Measurements from ENCODE around the gene POLL.

POLL gene

DNA sequence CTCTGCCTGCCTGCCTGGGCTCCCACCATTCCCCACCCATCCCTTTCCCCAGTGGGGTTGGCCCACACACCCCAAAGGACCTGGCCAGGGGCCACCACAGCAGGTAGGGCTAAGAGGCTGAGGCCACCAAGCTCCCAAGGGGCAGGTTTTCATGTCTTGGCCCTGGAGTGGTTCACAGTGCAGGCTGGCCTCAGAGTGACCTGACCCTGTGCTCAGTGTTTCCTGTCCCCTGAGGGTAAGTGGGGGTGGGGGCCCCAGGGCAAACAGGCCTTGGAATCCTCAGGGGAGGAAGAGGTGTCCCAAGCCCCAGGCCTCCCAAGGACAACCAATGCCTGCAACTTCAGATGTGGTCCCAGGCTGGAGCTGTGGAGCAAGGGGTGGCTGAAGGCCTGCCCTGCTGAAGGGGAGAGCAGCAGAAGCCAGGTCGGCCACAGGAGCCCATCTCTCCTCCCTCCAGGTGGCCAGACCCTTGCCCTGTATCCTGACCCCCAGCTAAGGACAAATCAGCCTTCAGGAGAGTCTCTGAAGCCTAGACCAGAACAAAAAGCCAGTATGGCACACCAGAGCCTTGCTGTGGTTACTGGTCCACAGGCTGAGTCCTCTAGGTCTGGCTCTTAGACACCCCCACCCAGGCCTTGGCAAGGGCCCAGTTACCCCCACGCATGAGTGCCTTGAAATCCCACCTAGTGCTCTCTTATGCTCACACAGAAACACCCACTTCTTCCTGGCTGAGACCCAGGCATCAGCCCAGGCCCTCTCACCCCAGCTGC, 27.6 kb downstream of the POLL start:
- Histone ChIP-seq H3K36me3 (ENCODE audit: control insufficient read depth, insufficient read depth, low read length) (no peaks in the 10 kb centered on the region), H3K4me1 (ENCODE audit: control insufficient read depth, insufficient read depth, low read length) (no peaks in the 10 kb centered on the region), H3K27ac (ENCODE audit: insufficient read depth, low read depth, low read length, poor library complexity, severe bottlenecking) (no peak overlapping the region), H3K4me3 (ENCODE audit: insufficient read depth, low read depth, low read length) (no peak overlapping the region), H3K27me3 (ENCODE audit: control insufficient read depth, insufficient read depth, low read length, poor library complexity, severe bottlenecking) (peaks cover 2% of the 10 kb centered on the region), H3K9me3 (ENCODE audit: control insufficient read depth, low read length) (no peaks in the 10 kb centered on the region)
- WGBS, 2 experiments: 82 to 89% methylated on average over 2 of the region's 2 CpGs

DNA sequence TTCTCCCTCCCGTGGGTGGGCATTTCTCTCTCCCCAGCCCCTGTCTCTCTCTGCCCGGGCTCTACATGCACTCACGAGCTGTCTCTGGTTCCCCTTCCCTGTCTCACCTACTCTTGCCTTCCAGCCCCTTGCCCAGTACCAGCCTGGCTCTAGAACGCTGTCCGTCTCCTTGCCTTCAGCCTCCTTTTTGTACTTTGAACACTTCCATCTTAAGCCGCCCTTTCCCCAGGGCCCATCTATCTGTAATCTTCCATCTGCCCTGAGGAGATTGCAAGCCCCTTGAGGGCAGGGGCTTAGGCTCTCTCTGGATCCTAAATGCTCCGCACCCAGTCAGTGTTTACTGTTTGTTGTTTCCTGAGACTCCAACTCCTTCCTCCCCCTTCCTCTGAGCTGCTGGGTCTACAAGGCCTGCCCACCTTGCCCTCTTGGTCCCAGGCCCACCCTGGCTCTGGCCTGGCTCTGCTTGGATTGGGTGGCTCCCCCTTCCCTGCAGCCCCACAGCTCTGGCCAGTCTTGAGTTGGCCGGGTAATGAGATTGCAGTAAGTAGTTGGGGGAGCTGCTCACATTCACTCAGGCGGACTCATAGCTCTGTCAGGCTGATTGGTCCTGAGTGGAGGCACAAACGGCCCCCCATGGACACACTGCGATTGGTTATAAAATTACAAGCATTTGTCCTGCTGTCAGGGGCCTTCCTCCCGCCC, 28.3 kb downstream of the POLL start:
- no peaks in the 10 kb centered on the region for H3K4me1 ChIP-seq (ENCODE audit: control insufficient read depth, insufficient read depth, low read length)
- H3K27ac ChIP-seq (ENCODE audit: insufficient read depth, low read depth, low read length, poor library complexity, severe bottlenecking): no peak overlapping the region
- WGBS, 2 experiments: 89 to 93% methylated on average over 12 of the region's 12 CpGs
- no peaks in the 10 kb centered on the region for H3K36me3 ChIP-seq (ENCODE audit: control insufficient read depth, insufficient read depth, low read length)
- no peaks in the 10 kb centered on the region for H3K9me3 ChIP-seq (ENCODE audit: control insufficient read depth, low read length)
- no peak overlapping the region for H3K4me3 ChIP-seq (ENCODE audit: insufficient read depth, low read depth, low read length)
- no peaks in the 10 kb centered on the region for H3K27me3 ChIP-seq (ENCODE audit: control insufficient read depth, insufficient read depth, low read length, poor library complexity, severe bottlenecking)

DNA sequence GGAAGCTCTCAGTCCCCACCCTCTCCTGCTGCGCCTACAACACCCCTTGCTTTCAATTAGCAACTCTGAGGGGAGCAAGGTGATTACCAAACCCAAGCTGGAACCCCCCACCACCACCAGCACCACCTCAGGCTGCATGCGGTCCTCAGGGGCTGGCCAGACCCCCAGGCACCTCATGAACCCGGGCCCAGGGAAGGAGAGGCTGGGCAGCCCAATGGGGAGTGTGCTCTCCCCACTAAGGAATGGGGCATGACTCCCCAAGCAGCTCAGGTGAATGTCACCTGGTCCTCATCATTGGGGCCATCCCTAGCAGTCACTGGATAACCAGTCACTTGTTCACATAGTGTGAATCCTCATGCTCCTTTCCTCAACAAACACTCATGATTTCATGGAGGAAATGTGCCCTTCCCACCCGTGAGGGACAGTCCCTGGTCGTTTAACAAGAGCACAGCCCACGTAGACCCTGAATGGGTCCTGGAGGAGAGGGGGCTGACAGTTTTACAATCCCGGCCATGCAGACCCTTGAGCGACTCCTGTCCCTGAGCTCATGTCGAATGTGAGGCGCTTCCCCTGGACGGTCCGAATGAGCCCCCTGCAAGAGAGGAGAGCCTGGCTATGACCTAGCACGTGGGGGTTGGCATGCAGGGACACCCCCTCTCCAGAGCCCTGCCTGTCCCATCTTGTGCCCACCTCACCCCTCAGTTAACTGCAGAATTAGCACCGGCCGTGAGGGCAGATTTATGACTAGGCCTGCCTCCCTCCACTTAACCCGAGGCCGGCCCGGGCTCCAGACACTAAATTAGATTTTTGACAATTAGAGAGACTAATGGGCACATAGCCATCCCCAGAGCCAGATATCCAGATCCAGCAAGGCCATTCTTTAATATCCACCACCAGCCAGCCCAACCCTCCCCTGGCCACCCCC, 29.1 kb downstream of the POLL start:
- WGBS, 2 experiments: 92 to 93% methylated on average over 18 of the region's 18 CpGs

GRCh38 chr10:101558204-101558603, 29.9 kb downstream of the POLL start:
- WGBS, 2 experiments: 85 to 86% methylated on average over 2 of the region's 2 CpGs

More for the DNA sequence above, 29.1 kb downstream of the POLL start:
- Histone ChIP-seq H3K9me3 (ENCODE audit: control insufficient read depth, low read length) (no peaks in the 10 kb centered on the region), H3K27ac (ENCODE audit: insufficient read depth, low read depth, low read length, poor library complexity, severe bottlenecking) (no peak overlapping the region), H3K4me3 (ENCODE audit: insufficient read depth, low read depth, low read length) (no peak overlapping the region), H3K27me3 (ENCODE audit: control insufficient read depth, insufficient read depth, low read length, poor library complexity, severe bottlenecking) (no peaks in the 10 kb centered on the region), H3K4me1 (ENCODE audit: control insufficient read depth, insufficient read depth, low read length) (no peaks in the 10 kb centered on the region), H3K36me3 (ENCODE audit: control insufficient read depth, insufficient read depth, low read length) (no peaks in the 10 kb centered on the region)

GRCh38 chr10:101557541-101557940, 30.5 kb downstream of the POLL start:
- H3K4me1 ChIP-seq (ENCODE audit: control insufficient read depth, insufficient read depth, low read length): no peaks in the 10 kb centered on the region

More at GRCh38 chr10:101558204-101558603, 29.9 kb downstream of the POLL start:
- Histone ChIP-seq H3K27ac (ENCODE audit: insufficient read depth, low read depth, low read length, poor library complexity, severe bottlenecking) (no peak overlapping the region), H3K4me1 (ENCODE audit: control insufficient read depth, insufficient read depth, low read length) (no peaks in the 10 kb centered on the region), H3K27me3 (ENCODE audit: control insufficient read depth, insufficient read depth, low read length, poor library complexity, severe bottlenecking) (no peaks in the 10 kb centered on the region), H3K36me3 (ENCODE audit: control insufficient read depth, insufficient read depth, low read length) (no peaks in the 10 kb centered on the region), H3K4me3 (ENCODE audit: insufficient read depth, low read depth, low read length) (no peak overlapping the region), H3K9me3 (ENCODE audit: control insufficient read depth, low read length) (no peaks in the 10 kb centered on the region)

GRCh38 chr10:101552442-101552841, 35.6 kb downstream of the POLL start:
- no peak overlapping the region for H3K4me3 ChIP-seq (ENCODE audit: insufficient read depth, low read depth, low read length)
- no peak overlapping the region for H3K27ac ChIP-seq (ENCODE audit: insufficient read depth, low read depth, low read length, poor library complexity, severe bottlenecking)
- no peaks in the 10 kb centered on the region for H3K36me3 ChIP-seq (ENCODE audit: control insufficient read depth, insufficient read depth, low read length)
- H3K4me1 ChIP-seq (ENCODE audit: control insufficient read depth, insufficient read depth, low read length): no peaks in the 10 kb centered on the region
- H3K27me3 ChIP-seq (ENCODE audit: control insufficient read depth, insufficient read depth, low read length, poor library complexity, severe bottlenecking): no peaks in the 10 kb centered on the region
- no peaks in the 10 kb centered on the region for H3K9me3 ChIP-seq (ENCODE audit: control insufficient read depth, low read length)
- 94 to 95% methylated on average over 3 of the region's 3 CpGs for WGBS, 2 experiments

More at GRCh38 chr10:101557541-101557940, 30.5 kb downstream of the POLL start:
- WGBS, 2 experiments: 93 to 95% methylated on average over 2 of the region's 2 CpGs
- Histone ChIP-seq H3K9me3 (ENCODE audit: control insufficient read depth, low read length) (no peaks in the 10 kb centered on the region), H3K4me3 (ENCODE audit: insufficient read depth, low read depth, low read length) (no peak overlapping the region), H3K36me3 (ENCODE audit: control insufficient read depth, insufficient read depth, low read length) (no peaks in the 10 kb centered on the region), H3K27ac (ENCODE audit: insufficient read depth, low read depth, low read length, poor library complexity, severe bottlenecking) (no peak overlapping the region), H3K27me3 (ENCODE audit: control insufficient read depth, insufficient read depth, low read length, poor library complexity, severe bottlenecking) (no peaks in the 10 kb centered on the region)

GRCh38 chr10:101550965-101551364, 37.1 kb downstream of the POLL start:
- no peak overlapping the region for H3K4me3 ChIP-seq (ENCODE audit: insufficient read depth, low read depth, low read length)
- WGBS, 2 experiments: 91 to 94% methylated on average over 2 of the region's 2 CpGs

GRCh38 chr10:101545898-101546297, 42.2 kb downstream of the POLL start:
- no peak overlapping the region for H3K27ac ChIP-seq (ENCODE audit: insufficient read depth, low read depth, low read length, poor library complexity, severe bottlenecking)
- no peak overlapping the region for H3K4me3 ChIP-seq (ENCODE audit: insufficient read depth, low read depth, low read length)
- no peaks in the 10 kb centered on the region for H3K36me3 ChIP-seq (ENCODE audit: control insufficient read depth, insufficient read depth, low read length)
- no peaks in the 10 kb centered on the region for H3K4me1 ChIP-seq (ENCODE audit: control insufficient read depth, insufficient read depth, low read length)
- no peaks in the 10 kb centered on the region for H3K9me3 ChIP-seq (ENCODE audit: control insufficient read depth, low read length)
- H3K27me3 ChIP-seq (ENCODE audit: control insufficient read depth, insufficient read depth, low read length, poor library complexity, severe bottlenecking): no peaks in the 10 kb centered on the region

More at GRCh38 chr10:101550965-101551364, 37.1 kb downstream of the POLL start:
- Histone ChIP-seq H3K27ac (ENCODE audit: insufficient read depth, low read depth, low read length, poor library complexity, severe bottlenecking) (no peak overlapping the region), H3K4me1 (ENCODE audit: control insufficient read depth, insufficient read depth, low read length) (no peaks in the 10 kb centered on the region), H3K27me3 (ENCODE audit: control insufficient read depth, insufficient read depth, low read length, poor library complexity, severe bottlenecking) (no peaks in the 10 kb centered on the region), H3K36me3 (ENCODE audit: control insufficient read depth, insufficient read depth, low read length) (no peaks in the 10 kb centered on the region), H3K9me3 (ENCODE audit: control insufficient read depth, low read length) (no peaks in the 10 kb centered on the region)

- H3K36me3 ChIP-seq (ENCODE audit: control insufficient read depth, insufficient read depth, low read length): peaks cover 4% of the 10 kb centered on the region
- H3K27me3 ChIP-seq (ENCODE audit: control insufficient read depth, insufficient read depth, low read length, poor library complexity, severe bottlenecking): no peaks in the 10 kb centered on the region
- H3K4me3 ChIP-seq (ENCODE audit: insufficient read depth, low read depth, low read length): no peak overlapping the region
- no peaks in the 10 kb centered on the region for H3K4me1 ChIP-seq (ENCODE audit: control insufficient read depth, insufficient read depth, low read length)
- 90 to 94% methylated on average over 2 of the region's 2 CpGs for WGBS, 2 experiments
- H3K9me3 ChIP-seq (ENCODE audit: control insufficient read depth, low read length): no peaks in the 10 kb centered on the region
- no peak overlapping the region for H3K27ac ChIP-seq (ENCODE audit: insufficient read depth, low read depth, low read length, poor library complexity, severe bottlenecking)
These were observed 49.6 kb downstream of the POLL start for GRCh38 chr10:101538446-101538845.

DNA sequence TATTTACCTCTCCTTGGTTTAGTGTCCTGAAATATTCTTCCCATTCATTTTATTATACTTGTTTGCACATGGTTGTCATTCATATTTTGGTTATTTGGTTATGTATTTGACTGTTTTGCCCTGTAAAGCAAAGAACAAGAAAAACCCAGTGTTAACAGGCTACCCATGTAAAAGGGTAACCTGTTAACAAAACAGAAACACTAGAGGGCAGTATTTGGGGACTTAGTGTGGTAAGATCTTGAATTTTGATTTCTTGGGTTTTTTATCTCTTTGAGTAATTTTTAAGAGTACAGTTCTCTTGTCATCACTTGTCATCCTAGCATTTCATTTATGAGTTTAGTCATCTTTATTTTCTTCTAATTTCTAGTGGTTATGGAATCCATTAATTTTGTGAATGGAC, 51.3 kb downstream of the POLL start:
- Histone ChIP-seq H3K9me3 (ENCODE audit: control insufficient read depth, low read length) (no peaks in the 10 kb centered on the region), H3K27me3 (ENCODE audit: control insufficient read depth, insufficient read depth, low read length, poor library complexity, severe bottlenecking) (no peaks in the 10 kb centered on the region), H3K36me3 (ENCODE audit: control insufficient read depth, insufficient read depth, low read length) (peaks cover 4% of the 10 kb centered on the region), H3K27ac (ENCODE audit: insufficient read depth, low read depth, low read length, poor library complexity, severe bottlenecking) (no peak overlapping the region), H3K4me1 (ENCODE audit: control insufficient read depth, insufficient read depth, low read length) (no peaks in the 10 kb centered on the region), H3K4me3 (ENCODE audit: insufficient read depth, low read depth, low read length) (no peak overlapping the region)

Data from ectodermal cell (in vitro differentiated cells).